GM18520 (cell line): Measurements from ENCODE around the gene TPM4.

Experiments used
- ATAC-seq: cut with Tn5 transposase; IDR thresholded peaks from one replicate; pipeline ENCODE4 v1.9.1; 2021; ENCODE audit not compliant: unreplicated experiment

The TPM4 gene

GRCh38 chr19:16041299-16041990, 34.9 kb upstream of the TPM4 start:
- ATAC-seq, result no peak

GRCh38 chr19:16041991-16042386, 34.3 kb upstream of the TPM4 start:
- ATAC-seq, result no peak

- no peak for ATAC-seq
These were observed 33.7 kb upstream of the TPM4 start for GRCh38 chr19:16042533-16043085.

- ATAC-seq, result no peak
These were observed 33.0 kb upstream of the TPM4 start for GRCh38 chr19:16043156-16043757.

GRCh38 chr19:16044746-16045145, 31.5 kb upstream of the TPM4 start:
- no peak for ATAC-seq

- ATAC-seq, result no peak
These were observed 31.1 kb upstream of the TPM4 start for GRCh38 chr19:16045171-16045570.

- ATAC-seq, result no peak
These were observed 30.4 kb upstream of the TPM4 start for GRCh38 chr19:16045893-16046292.

- ATAC-seq, result no peak
These were observed 27.7 kb upstream of the TPM4 start for GRCh38 chr19:16048583-16048982.

GRCh38 chr19:16051254-16052025, 24.9 kb upstream of the TPM4 start:
- ATAC-seq, result no peak

GRCh38 chr19:16052353-16052752, 23.9 kb upstream of the TPM4 start:
- ATAC-seq, result no peak

GRCh38 chr19:16057062-16057461, 19.2 kb upstream of the TPM4 start:
- ATAC-seq, result no peak

- no peak for ATAC-seq
These were observed 16.0 kb upstream of the TPM4 start for GRCh38 chr19:16060294-16060693.

GRCh38 chr19:16061943-16062342, 14.4 kb upstream of the TPM4 start:
- no peak for ATAC-seq

- ATAC-seq, result no peak
These were observed 13.5 kb upstream of the TPM4 start for GRCh38 chr19:16062789-16063188.

- ATAC-seq, result no peak
These were observed 11.9 kb upstream of the TPM4 start for GRCh38 chr19:16064209-16064889.

GRCh38 chr19:16066611-16067104, 9.6 kb upstream of the TPM4 start:
- no peak for ATAC-seq

- ATAC-seq, result no peak
These were observed 8.9 kb upstream of the TPM4 start for GRCh38 chr19:16067205-16067938.

GRCh38 chr19:16068696-16069259, 7.5 kb upstream of the TPM4 start:
- no peak for ATAC-seq

- no peak for ATAC-seq
These were observed 6.4 kb upstream of the TPM4 start for GRCh38 chr19:16069813-16070365.
